ENCODE measurements around the gene SRGAP1.

DNA sequence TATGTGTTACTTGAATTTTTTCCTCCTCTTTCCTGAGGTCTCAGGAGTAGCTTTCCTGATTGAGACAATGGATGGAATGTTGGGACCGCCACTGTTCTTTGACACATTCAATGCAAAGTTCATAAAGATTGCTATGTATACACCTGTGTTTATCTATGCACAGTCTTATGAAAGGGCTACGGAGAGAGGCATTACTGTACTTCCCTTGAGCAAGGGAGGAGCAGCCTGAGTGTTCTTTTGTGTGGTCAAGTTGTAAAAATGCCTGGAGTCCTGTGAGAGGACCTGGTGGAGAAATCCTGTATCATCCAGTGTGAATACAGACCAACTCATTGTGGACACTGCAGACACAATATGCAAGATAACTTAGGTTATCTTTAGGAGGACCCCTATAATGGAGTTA is 1.2 kb downstream of the SRGAP1 start:
- TF ChIP-seq, protein P1, sequence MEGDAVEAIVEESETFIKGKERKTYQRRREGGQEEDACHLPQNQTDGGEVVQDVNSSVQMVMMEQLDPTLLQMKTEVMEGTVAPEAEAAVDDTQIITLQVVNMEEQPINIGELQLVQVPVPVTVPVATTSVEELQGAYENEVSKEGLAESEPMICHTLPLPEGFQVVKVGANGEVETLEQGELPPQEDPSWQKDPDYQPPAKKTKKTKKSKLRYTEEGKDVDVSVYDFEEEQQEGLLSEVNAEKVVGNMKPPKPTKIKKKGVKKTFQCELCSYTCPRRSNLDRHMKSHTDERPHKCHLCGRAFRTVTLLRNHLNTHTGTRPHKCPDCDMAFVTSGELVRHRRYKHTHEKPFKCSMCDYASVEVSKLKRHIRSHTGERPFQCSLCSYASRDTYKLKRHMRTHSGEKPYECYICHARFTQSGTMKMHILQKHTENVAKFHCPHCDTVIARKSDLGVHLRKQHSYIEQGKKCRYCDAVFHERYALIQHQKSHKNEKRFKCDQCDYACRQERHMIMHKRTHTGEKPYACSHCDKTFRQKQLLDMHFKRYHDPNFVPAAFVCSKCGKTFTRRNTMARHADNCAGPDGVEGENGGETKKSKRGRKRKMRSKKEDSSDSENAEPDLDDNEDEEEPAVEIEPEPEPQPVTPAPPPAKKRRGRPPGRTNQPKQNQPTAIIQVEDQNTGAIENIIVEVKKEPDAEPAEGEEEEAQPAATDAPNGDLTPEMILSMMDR (IDR thresholded peaks at IDR 0.05), result no peak
- no peak for TF ChIP-seq POLR2A (IDR thresholded peaks at IDR 0.05)

All from stomach (tissue), 4 donors.